Testis (tissue), 3 donors: Measurements from ENCODE around the gene RHOV. TPM values are rescaled to one million over a fixed set of nuclear protein-coding genes. Genes with fewer than 3 reads are reported as not detected.

Experiments
- DNase-seq: peaks from one replicate; pipeline ENCODE4 v3.0.0-alpha.2; 2019
- H3K27ac ChIP-seq, 2 donors: fragments of 200-600 bp; sonication (generic); one replicate each; pipeline ENCODE4 v1.5.1; 2019
- H3K27me3 ChIP-seq: fragments of 200-600 bp; sonication (generic); one replicate; pipeline ENCODE4 v1.5.1; 2019
- H3K36me3 ChIP-seq: fragments of 200-600 bp; sonication (generic); one replicate; pipeline ENCODE4 v1.5.1; 2017; ENCODE audit warnings: low read depth; ENCODE audit errors: missing control alignments
- H3K4me1 ChIP-seq: fragments of 200-600 bp; sonication (generic); one replicate; pipeline ENCODE4 v1.5.1; 2019
- H3K4me3 ChIP-seq, 2 donors: fragments of 200-600 bp; sonication (generic); one replicate each; pipeline ENCODE4 v1.5.1; 2017 to 2019
- H3K9me3 ChIP-seq: fragments of 200-600 bp; sonication (generic); one replicate; pipeline ENCODE4 v1.5.1; 2017
- CTCF ChIP-seq, 3 experiments: fragments of 450-650 bp in 2 of 3; fragments of 200-600 bp in 1 of 3; sonication (generic) in 1 of 3; IDR thresholded peaks; one replicate each; pipeline ENCODE4 v1.5.1; 2016 to 2019; ENCODE audit warnings: antibody characterized with exemption in 3 of 3, mild to moderate bottlenecking in 2 of 3, moderate library complexity in 1 of 3
- POLR2A ChIP-seq: fragments of 450-650 bp; IDR thresholded peaks from one replicate; pipeline ENCODE4 v1.6.1; 2017; ENCODE audit warnings: antibody characterized with exemption, mild to moderate bottlenecking, moderate library complexity
- WGBS, 2 donors: methylation state at CpG; one replicate each; pipeline ENCODE4 v1.1.5; 2018; 5-methylcytosine and 5-hydroxymethylcytosine counted together
- intact Hi-C: fragments of 100-400 bp; cut with DNase I; formaldehyde crosslinking; loops from one replicate; pipeline ENCODE4 v1.15.1; 2023; ENCODE audit warnings: low total_unique reads
- polyA plus RNA-seq: library from polyadenylated mRNA; stranded (reverse); fragments of 350-450 nt; fragmentation: Illumina TruSeq; extraction: RNeasy Lipid Tissue Mini Kit (QIAGEN cat#74804); gene quantifications from one replicate; pipeline ENCODE4 v1.2.3, GENCODE V29; 2014; ENCODE audit warnings: low read depth, low replicate concordance; ENCODE audit not compliant: insufficient read depth
- total RNA-seq, 2 donors: library from RNA; depleted of rRNA; stranded (reverse); fragments of >200 nt; gene quantifications; one replicate each; pipeline ENCODE4 v1.2.3, GENCODE V29; 2016

The RHOV gene
- total and polyA plus RNA-seq, 3 donors from 2014 or later = 0.24 to 0.91 (median 0.50) TPM

- no peak overlapping the region for H3K4me3 ChIP-seq
- no peak for DNase-seq
- H3K4me1 ChIP-seq = no peaks in the 10 kb centered on the region
- H3K9me3 ChIP-seq = no peaks in the 10 kb centered on the region
- H3K36me3 ChIP-seq = no peaks in the 10 kb centered on the region
- H3K27me3 ChIP-seq = no peaks in the 10 kb centered on the region
- TF ChIP-seq CTCF (IDR thresholded peaks at IDR 0.05) = no peak
- no peak for TF ChIP-seq POLR2A
- no peak overlapping the region for H3K27ac ChIP-seq
- intact Hi-C loops = no loop called here
- WGBS, 2 donors = 70 to 85% methylated on average over 9 to 19 of the region's 19 CpGs
Measured at GRCh38 chr15:40918799-40919392, 44.9 kb upstream of the RHOV start.

GRCh38 chr15:40918146-40918798, 44.2 kb upstream of the RHOV start:
- Histone ChIP-seq H3K36me3 (no peaks in the 10 kb centered on the region), H3K27me3 (no peaks in the 10 kb centered on the region), H3K4me3 (no peak overlapping the region), H3K4me1 (no peaks in the 10 kb centered on the region), H3K27ac (no peak overlapping the region), H3K9me3 (no peaks in the 10 kb centered on the region)
- TF ChIP-seq CTCF (IDR thresholded peaks at IDR 0.05) (no peak), POLR2A (no peak)
- intact Hi-C loops = no loop called here
- WGBS, 2 donors = 68 to 88% methylated on average over 11 to 12 of the region's 15 CpGs
- DNase-seq = no peak

GRCh38 chr15:40917585-40917984, 43.6 kb upstream of the RHOV start:
- no peak overlapping the region for H3K4me3 ChIP-seq
- no peak overlapping the region for H3K27ac ChIP-seq
- DNase-seq = no peak
- H3K36me3 ChIP-seq = no peaks in the 10 kb centered on the region
- TF ChIP-seq POLR2A (no peak), CTCF (IDR thresholded peaks at IDR 0.05) (no peak)
- intact Hi-C loops = no loop called here
- H3K4me1 ChIP-seq = no peaks in the 10 kb centered on the region
- H3K9me3 ChIP-seq = no peaks in the 10 kb centered on the region
- no peaks in the 10 kb centered on the region for H3K27me3 ChIP-seq
- WGBS, 2 donors = 73 to 74% methylated on average over 10 to 11 of the region's 11 CpGs

GRCh38 chr15:40915679-40916078, 41.6 kb upstream of the RHOV start:
- WGBS, 2 donors = 62% methylated on average over 6 of the region's 6 CpGs; no CpG with 5 or more reads in 1 of the 2 donors
- Histone ChIP-seq H3K36me3 (no peaks in the 10 kb centered on the region), H3K27ac (no peak overlapping the region), H3K4me1 (no peaks in the 10 kb centered on the region), H3K4me3 (no peak overlapping the region), H3K27me3 (no peaks in the 10 kb centered on the region), H3K9me3 (no peaks in the 10 kb centered on the region)
- intact Hi-C loops = no loop called here
- DNase-seq = no peak
- no peak for TF ChIP-seq CTCF (IDR thresholded peaks at IDR 0.05)
- no peak for TF ChIP-seq POLR2A
